B cell (primary cell): ENCODE data around the gene TNIK. TPM values are rescaled to one million over a fixed set of nuclear protein-coding genes. Genes with fewer than 3 reads are reported as not detected.

ENCODE experiments used
- ATAC-seq: fragments of 200-7000 bp; cut with Tn5 transposase; one replicate; pipeline ENCODE4 v1.10.0; 2021; ENCODE audit warnings: low read depth, mild to moderate bottlenecking, moderate number of reproducible peaks, moderate library complexity
- CTCF ChIA-PET: fragments of 350-600 bp; sonication (Branson Sonifier 250); formaldehyde crosslinking; loops from one replicate; lab custom pipeline; 2021; ENCODE audit warnings: antibody characterized with exemption, inconsistent platforms; lab: Charles Lee
- POLR2A ChIA-PET: fragments of 350-600 bp; sonication (Branson Sonifier 250); formaldehyde crosslinking; loops from one replicate; lab custom pipeline; 2021; ENCODE audit warnings: antibody characterized with exemption; lab: Charles Lee
- DNase-seq: peaks from one replicate; pipeline ENCODE4 v3.0.0; 2013
- H2AFZ ChIP-seq: 2 replicates; pipeline ENCODE4 v1.6.1; 2012; ENCODE audit warnings: mild to moderate bottlenecking, low read depth, low read length; ENCODE audit not compliant: insufficient read depth, poor library complexity, severe bottlenecking
- H3K27ac ChIP-seq, 2 donors: 1 replicate in 1 of 2; 2 replicates in 1 of 2; pipeline ENCODE4 v1.5.1; 2012 to 2013; ENCODE audit warnings: low read length in 2 of 2, mild to moderate bottlenecking in 2 of 2, moderate library complexity in 1 of 2
- H3K27me3 ChIP-seq, 4 experiments: fragments of 200-600 bp in 1 of 4; sonication (generic) in 1 of 4; replicated peaks in 1 of 4; 1 replicate in 2 of 4; 2 replicates in 2 of 4; pipeline versions ENCODE4 v1.6.1 to v1.7.0; 2013 to 2016; ENCODE audit warnings: low read length in 3 of 4, mild to moderate bottlenecking in 2 of 4, mixed read lengths in 1 of 4, moderate library complexity in 1 of 4; ENCODE audit not compliant: insufficient read depth in 4 of 4, control insufficient read depth in 3 of 4; ENCODE audit errors: control extremely low read depth in 1 of 4
- H3K36me3 ChIP-seq, 2 experiments: replicated peaks in 1 of 2; 1 replicate in 1 of 2; 2 replicates in 1 of 2; pipeline versions ENCODE4 v1.6.1 to v1.7.1; 2013; ENCODE audit warnings: low read length in 1 of 2; ENCODE audit not compliant: insufficient read depth in 2 of 2, control insufficient read depth in 1 of 2; ENCODE audit errors: control extremely low read depth in 1 of 2, extremely low read depth in 1 of 2
- H3K4me1 ChIP-seq, 2 donors: fragments of 200-600 bp in 1 of 2; sonication (generic) in 1 of 2; 1 replicate in 1 of 2; 2 replicates in 1 of 2; pipeline versions ENCODE4 v1.5.1 to v1.6.1; 2013 to 2017; ENCODE audit warnings: low read length in 2 of 2; ENCODE audit not compliant: control insufficient read depth in 2 of 2, insufficient read depth in 2 of 2
- H3K4me2 ChIP-seq: replicated peaks from 2 replicates; pipeline ENCODE3; 2012; ENCODE audit warnings: mild to moderate bottlenecking, low read depth, low read length; ENCODE audit not compliant: poor library complexity, severe bottlenecking
- H3K4me3 ChIP-seq, 5 experiments: fragments of 200-600 bp in 1 of 5; sonication (generic) in 1 of 5; 1 replicate in 3 of 5; 2 replicates in 2 of 5; pipeline versions ENCODE4 v1.5.1 to v1.7.0; 2011 to 2016; ENCODE audit warnings: low read length in 4 of 5, mild to moderate bottlenecking in 4 of 5, low read depth in 2 of 5, control low read depth in 1 of 5, moderate library complexity in 1 of 5; ENCODE audit not compliant: insufficient read depth in 1 of 5; ENCODE audit errors: control extremely low read depth in 1 of 5, extremely low read depth in 1 of 5
- H3K79me2 ChIP-seq: fragments of 200-600 bp; sonication (generic); one replicate; pipeline ENCODE4 v1.6.0; 2016; ENCODE audit warnings: low read length; ENCODE audit not compliant: control insufficient read depth, insufficient read depth
- H3K9ac ChIP-seq: fragments of 200-600 bp; sonication (generic); 2 replicates; pipeline ENCODE4 v1.6.1; 2017; ENCODE audit warnings: mild to moderate bottlenecking, low read length, moderate library complexity
- H3K9me3 ChIP-seq, 3 donors: one replicate each; pipeline versions ENCODE4 v1.6.1 to v1.7.1; 2013; ENCODE audit warnings: low read length in 2 of 3; ENCODE audit not compliant: control insufficient read depth in 2 of 3, insufficient read depth in 1 of 3; ENCODE audit errors: control extremely low read depth in 1 of 3
- H4K20me1 ChIP-seq: 2 replicates; pipeline ENCODE4 v1.6.0; 2012; ENCODE audit warnings: mild to moderate bottlenecking, low read length; ENCODE audit not compliant: insufficient read depth, control insufficient read depth, poor library complexity, severe bottlenecking
- H3K27ac Mint-ChIP-seq: one replicate; pipeline ENCODE4 v1.8.0; 2021; ENCODE audit warnings: mixed read lengths
- H3K27me3 Mint-ChIP-seq: one replicate; pipeline ENCODE4 v1.8.0; 2021; ENCODE audit warnings: mixed read lengths
- H3K4me1 Mint-ChIP-seq: one replicate; pipeline ENCODE4 v1.8.0; 2021; ENCODE audit warnings: mixed read lengths
- H3K4me3 Mint-ChIP-seq: one replicate; pipeline ENCODE4 v1.8.0; 2021; ENCODE audit warnings: mixed read lengths
- H3K9me3 Mint-ChIP-seq: one replicate; pipeline ENCODE4 v1.8.0; 2022; ENCODE audit warnings: mixed read lengths; ENCODE audit not compliant: insufficient read depth
- CTCF ChIP-seq: fragments of 200-600 bp; IDR thresholded peaks from one replicate; pipeline ENCODE4 v1.8.0; 2022; ENCODE audit warnings: antibody characterized with exemption, mild to moderate bottlenecking
- EZH2 ChIP-seq: IDR thresholded peaks from 2 replicates; pipeline ENCODE4 v1.6.1; 2012; ENCODE audit warnings: borderline replicate concordance, low read depth, mild to moderate bottlenecking, moderate library complexity, low read length; ENCODE audit not compliant: insufficient read depth, poor library complexity, severe bottlenecking
- WGBS: methylation state at CpG from one replicate; pipeline ENCODE4 v1.1.5; 2013; ENCODE audit warnings: missing lambda C conversion rate; ENCODE audit not compliant: insufficient coverage; 5-methylcytosine and 5-hydroxymethylcytosine counted together
- intact Hi-C: fragments of 100-400 bp; cut with micrococcal nuclease; formaldehyde crosslinking; loops from one replicate; pipeline ENCODE4 v1.10.0; 2022
- polyA plus RNA-seq: library from polyadenylated mRNA; depleted of rRNA; stranded (reverse); fragments of >200 nt; gene quantifications from 2 replicates; pipeline ENCODE4 v1.2.3, GENCODE V29; 2012
- total RNA-seq, 2 donors: library from RNA; stranded (reverse); fragments of 120-200 nt in 1 of 2; gene quantifications; 1 replicate in 1 of 2; 2 replicates in 1 of 2; pipeline versions ENCODE4 v1.2.3 to v1.2.4, GENCODE V29; 2013 to 2022

TNIK gene
- total and polyA plus RNA-seq, 2 donors (not counting 1 experiment from before 2014, with no cell fraction given) = 0.66 to 7.7 TPM

- Histone ChIP-seq H3K9ac (no peak overlapping the region), H3K4me2 (no peak overlapping the region), H3K27ac (no peak overlapping the region), H3K27me3 (no peaks in the 10 kb centered on the region), H3K36me3 (no peaks in the 10 kb centered on the region), H3K79me2 (no peaks in the 10 kb centered on the region), H3K4me3 (no peak overlapping the region), H3K4me1 (no peaks in the 10 kb centered on the region), H3K9me3 (no peaks in the 10 kb centered on the region), H2AFZ (no peak overlapping the region), H4K20me1 (no peaks in the 10 kb centered on the region)
- WGBS = 100% methylated on average over 1 of the region's 2 CpGs
- intact Hi-C loops = no loop called here
- H3K4me1 Mint-ChIP-seq = no peaks in the 10 kb centered on the region
- DNase-seq (no peak), ATAC-seq (no peak)
- no peaks in the 10 kb centered on the region for H3K9me3 Mint-ChIP-seq
- no peak overlapping the region for H3K4me3 Mint-ChIP-seq
- TF ChIP-seq EZH2 (no peak), CTCF (no peak)
- POLR2A ChIA-PET = no interaction called here
- H3K27me3 Mint-ChIP-seq = no peaks in the 10 kb centered on the region
- no peak overlapping the region for H3K27ac Mint-ChIP-seq
- CTCF ChIA-PET = no interaction called here
Observed at GRCh38 chr3:171177553-171177952, 282.7 kb downstream of the TNIK start.

GRCh38 chr3:171177056-171177455 is 283.1 kb downstream of the TNIK start:
- no peak overlapping the region for H3K4me2 ChIP-seq
- intact Hi-C loops = no loop called here
- ChIA-PET POLR2A (no interaction called here), CTCF (no interaction called here)
- H3K27ac ChIP-seq = no peak overlapping the region
- H3K4me1 Mint-ChIP-seq = no peaks in the 10 kb centered on the region
- no peaks in the 10 kb centered on the region for H3K27me3 ChIP-seq
- no peak overlapping the region for H3K9ac ChIP-seq
- no peaks in the 10 kb centered on the region for H4K20me1 ChIP-seq
- ATAC-seq (no peak), DNase-seq (no peak)
- H3K9me3 ChIP-seq = no peaks in the 10 kb centered on the region
- no peak overlapping the region for H3K4me3 ChIP-seq
- 98% methylated on average over 3 of the region's 3 CpGs for WGBS
- H3K4me3 Mint-ChIP-seq = no peak overlapping the region
- H3K4me1 ChIP-seq = no peaks in the 10 kb centered on the region
- H2AFZ ChIP-seq = no peak overlapping the region
- TF ChIP-seq EZH2 = no peak
- no peak for TF ChIP-seq CTCF
- H3K27me3 Mint-ChIP-seq = no peaks in the 10 kb centered on the region
- no peaks in the 10 kb centered on the region for H3K79me2 ChIP-seq
- no peak overlapping the region for H3K27ac Mint-ChIP-seq
- no peaks in the 10 kb centered on the region for H3K9me3 Mint-ChIP-seq
- H3K36me3 ChIP-seq = no peaks in the 10 kb centered on the region
